K562 (cell line): Measurements from ENCODE around the gene RPL29. TPM values are rescaled to one million over a fixed set of nuclear protein-coding genes. Genes with fewer than 3 reads are reported as not detected.

Experiments
- ATAC-seq: fragments of 200-7000 bp; cut with Tn5 transposase; 3 replicates; pipeline ENCODE4 v1.9.1; 2020; ENCODE audit warnings: moderate library complexity
- BruUV-seq: library from RNA; stranded (reverse); fragments of 400-500 nt; replicated peaks from 2 replicates; lab custom pipeline; 2021; lab: Mats Ljungman, UMichigan
- CTCF ChIA-PET: fragments of 300-600 bp; formaldehyde crosslinking; extraction: SDS; loops from one replicate; lab custom pipeline; 2021; ENCODE audit warnings: low intra/inter-chr PET ratio; lab: Yijun Ruan, JAX
- POLR2A ChIA-PET: fragments of 300-600, 350-650 bp; sonication (Branson Sonifier 250); formaldehyde crosslinking; extraction: SDS; loops from one replicate; lab custom pipeline; 2021; ENCODE audit warnings: antibody characterized with exemption, inconsistent platforms; lab: Yijun Ruan, JAX
- DNase-seq, 4 experiments: peaks; one replicate each; pipeline versions ENCODE4 v3.0.0 to v3.0.0-alpha.2; 2011 to 2018; ENCODE audit warnings: low spot score in 3 of 4, mixed read lengths in 3 of 4; ENCODE audit errors: extremely low read depth in 1 of 4
- FAIRE-seq: peaks from 2 replicates; lab custom pipeline; 2011; peaks lifted over from hg19 to GRCh38; lab: Jason Lieb, UNC
- H2AFZ ChIP-seq: 2 replicates; pipeline ENCODE4 v1.6.0; 2011; ENCODE audit warnings: low read depth, low read length, control low read depth, inconsistent platforms
- H3K27ac ChIP-seq: fragments of 200-600 bp; 3 replicates; pipeline ENCODE4 v1.8.0; 2011; ENCODE audit warnings: low read depth, mild to moderate bottlenecking, control low read depth, inconsistent platforms, low read length, moderate library complexity, mixed read lengths; ENCODE audit errors: extremely low read depth
- H3K27me3 ChIP-seq, 2 experiments: fragments of 300-600 bp in 1 of 2; 2 replicates in 1 of 2; 3 replicates in 1 of 2; pipeline versions ENCODE4 v1.6.0 to v1.8.0; 2011; ENCODE audit warnings: inconsistent platforms in 2 of 2, low read length in 2 of 2, mild to moderate bottlenecking in 1 of 2, mixed read lengths in 1 of 2, moderate library complexity in 1 of 2; ENCODE audit not compliant: control insufficient read depth in 2 of 2, insufficient read depth in 2 of 2
- H3K36me3 ChIP-seq: fragments of 300-600 bp; 3 replicates; pipeline ENCODE4 v1.8.0; 2011; ENCODE audit warnings: mild to moderate bottlenecking, low read length, inconsistent platforms; ENCODE audit not compliant: control insufficient read depth, insufficient read depth
- H3K4me1 ChIP-seq, 2 experiments: fragments of 200-600 bp in 1 of 2; replicated peaks in 1 of 2; 2 replicates in 1 of 2; 3 replicates in 1 of 2; pipeline versions ENCODE4 v1.5.1 to v1.8.0; 2011; ENCODE audit warnings: inconsistent platforms in 2 of 2, low read length in 2 of 2, mild to moderate bottlenecking in 1 of 2, mixed read lengths in 1 of 2, moderate library complexity in 1 of 2; ENCODE audit not compliant: control insufficient read depth in 2 of 2, insufficient read depth in 2 of 2
- H3K4me2 ChIP-seq: 2 replicates; pipeline ENCODE4 v1.6.1; 2011; ENCODE audit warnings: low read length, control low read depth, inconsistent platforms, mixed read lengths; ENCODE audit not compliant: insufficient read depth
- H3K4me3 ChIP-seq: fragments of 200-600 bp; sonication (generic), shearing (Covaris generic); 2 replicates; pipeline ENCODE4 v1.5.1; 2016; ENCODE audit warnings: control low read depth, inconsistent platforms
- H3K79me2 ChIP-seq: fragments of 200-600 bp; 3 replicates; pipeline ENCODE4 v1.8.0; 2011; ENCODE audit warnings: low read length, inconsistent platforms; ENCODE audit not compliant: control insufficient read depth, insufficient read depth
- H3K9ac ChIP-seq, 2 experiments: 2 replicates each; pipeline versions ENCODE4 v1.6.0 to v1.6.1; 2011; ENCODE audit warnings: low read depth in 2 of 2, low read length in 2 of 2, control low read depth in 1 of 2, inconsistent platforms in 1 of 2, mild to moderate bottlenecking in 1 of 2, mixed read lengths in 1 of 2; ENCODE audit not compliant: insufficient read depth in 1 of 2
- H3K9me1 ChIP-seq: one replicate; pipeline ENCODE4 v1.6.0; 2011; ENCODE audit warnings: inconsistent platforms, mild to moderate bottlenecking, low read length, moderate library complexity; ENCODE audit not compliant: control insufficient read depth, insufficient read depth
- H3K9me3 ChIP-seq: replicated peaks from 2 replicates; pipeline ENCODE4 v1.5.1; 2011; ENCODE audit warnings: low read depth, low read length, inconsistent platforms; ENCODE audit not compliant: control insufficient read depth, insufficient read depth
- H4K20me1 ChIP-seq: replicated peaks from 2 replicates; pipeline ENCODE4 v1.6.1; 2011; ENCODE audit warnings: low read length, inconsistent platforms, mixed read lengths; ENCODE audit not compliant: control insufficient read depth, insufficient read depth
- ARID2 ChIP-seq: fragments of 450-650 bp; IDR thresholded peaks from 2 replicates; pipeline ENCODE4 v1.6.1; 2017; ENCODE audit warnings: antibody characterized with exemption, mild to moderate bottlenecking
- CAMTA2 ChIP-seq: fragments of 250-450 bp; sonication (Bioruptor Pico); conservative IDR thresholded peaks from 2 replicates; pipeline ENCODE4 v1.5.1; 2022
- CBX8 ChIP-seq: fragments of 200-600 bp; sonication (generic); IDR thresholded peaks from 2 replicates; pipeline ENCODE4 v1.6.1; 2012; ENCODE audit warnings: borderline replicate concordance, mixed run types, low read depth, mild to moderate bottlenecking, moderate library complexity, mixed read lengths, low read length, control low read depth, inconsistent platforms; ENCODE audit not compliant: poor library complexity, severe bottlenecking; ENCODE audit errors: extremely low read depth
- CEBPG ChIP-seq, 3 experiments: fragments of 200-800 bp in 1 of 3; sonication (Bioruptor generic) in 1 of 3; sonication (generic) in 1 of 3; formaldehyde crosslinking in 1 of 3; IDR thresholded peaks in 2 of 3; conservative IDR thresholded peaks in 1 of 3; 2 replicates each; pipeline versions ENCODE4 v1.6.1 to v1.8.0; 2016 to 2022; ENCODE audit warnings: missing compliant biosample characterization in 2 of 3, missing genetic modification characterization in 2 of 3, mild to moderate bottlenecking in 1 of 3, missing genetic modification reagents in 1 of 3
- CHD4 ChIP-seq: fragments of 200-600 bp; sonication (generic); IDR thresholded peaks from 3 replicates; pipeline ENCODE4 v1.6.1; 2012; ENCODE audit warnings: low read depth, mild to moderate bottlenecking, mixed read lengths, low read length, inconsistent platforms; ENCODE audit not compliant: insufficient read depth, insufficient replicate concordance, poor library complexity, severe bottlenecking
- FOSL1 ChIP-seq: fragments of 200-800 bp; sonication (Bioruptor generic); conservative IDR thresholded peaks from 2 replicates; pipeline ENCODE4 v1.6.1; 2016; ENCODE audit warnings: missing genetic modification characterization, missing compliant biosample characterization
- FOXJ2 ChIP-seq: fragments of 200-800 bp; sonication (Bioruptor generic); IDR thresholded peaks from 2 replicates; pipeline ENCODE4 v1.6.1; 2016; ENCODE audit warnings: missing genetic modification characterization, missing compliant biosample characterization
- HNRNPH1 ChIP-seq: fragments of 200-400 bp; formaldehyde crosslinking; optimal IDR thresholded peaks from 2 replicates; pipeline ENCODE3; 2017; ENCODE audit warnings: low read depth, mild to moderate bottlenecking, low read length, moderate library complexity
- MAFK ChIP-seq: IDR thresholded peaks from 2 replicates; pipeline ENCODE4 v1.6.1; 2011; ENCODE audit warnings: low read length, improper control_type of control experiment
- MCM2 ChIP-seq: fragments of 450-650 bp; IDR thresholded peaks from 2 replicates; pipeline ENCODE4 v1.6.1; 2017; ENCODE audit warnings: low read depth, mild to moderate bottlenecking
- MLLT1 ChIP-seq, 2 experiments: fragments of 450-650 bp; IDR thresholded peaks; 2 replicates each; pipeline ENCODE4 v1.6.1; 2016
- NR2C1 ChIP-seq, 2 experiments: fragments of 450-650 bp; IDR thresholded peaks; 2 replicates each; pipeline ENCODE4 v1.6.1; 2017; ENCODE audit warnings: mild to moderate bottlenecking in 2 of 2, antibody characterized with exemption in 1 of 2, inconsistent platforms in 1 of 2, missing compliant biosample characterization in 1 of 2, missing genetic modification characterization in 1 of 2
- THRA ChIP-seq: fragments of 450-650 bp; IDR thresholded peaks from 2 replicates; pipeline ENCODE4 v1.6.1; 2017; ENCODE audit warnings: mild to moderate bottlenecking, moderate library complexity
- ZNF57 ChIP-seq: fragments of 450-650 bp; formaldehyde crosslinking; IDR thresholded peaks from 2 replicates; pipeline ENCODE4 v1.4.0; 2020; ENCODE audit warnings: mild to moderate bottlenecking, moderate library complexity
- ZNF766 ChIP-seq: fragments of 200-800 bp; sonication (Bioruptor generic); conservative IDR thresholded peaks from 2 replicates; pipeline ENCODE4 v1.6.1; 2016; ENCODE audit warnings: missing genetic modification characterization, missing compliant biosample characterization
- WGBS: fragments of 100-300 bp; shearing (Covaris generic); methylation state at CpG from one replicate; pipeline ENCODE4 v1.1.6; 2016; ENCODE audit warnings: low coverage, mixed read lengths; ENCODE audit not compliant: insufficient coverage; ENCODE audit errors: missing lambda C conversion rate; 5-methylcytosine and 5-hydroxymethylcytosine counted together
- in situ Hi-C: fragments of 300-500 bp; cut with MboI; formaldehyde crosslinking; loops from 4 replicates; pipeline ENCODE4 v1.15.0; 2018; ENCODE audit warnings: inconsistent platforms, mixed read lengths
- intact Hi-C: fragments of 100-400 bp; cut with micrococcal nuclease; formaldehyde crosslinking; loops from 2 replicates; pipeline ENCODE4 v1.14.2; 2022
- polyA plus RNA-seq, 8 experiments: library from polyadenylated mRNA; depleted of rRNA in 4 of 8; stranded (reverse) in 5 of 8; unstranded in 3 of 8; fragments of >200 nt; fragmentation: Nextera tagmentation in 2 of 8; fragmentation: Illumina TruSeq in 1 of 8; extraction: Ambion mirVana in 2 of 8; extraction: Trizol in 1 of 8; gene quantifications; 2 replicates each; pipeline versions ENCODE4 v1.2.1 to v1.2.3, GENCODE V29; 2011 to 2014; ENCODE audit warnings: inconsistent platforms in 1 of 8, missing spikeins in 1 of 8
- total RNA-seq, 7 experiments: library from RNA; depleted of rRNA in 6 of 7; stranded (reverse); fragments of >200 nt in 6 of 7; fragmentation: Illumina TruSeq in 2 of 7; extraction: Trizol in 2 of 7; gene quantifications; 2 replicates each; pipeline versions ENCODE4 v1.2.1 to v1.2.3, GENCODE V29; 2011 to 2021; ENCODE audit warnings: low replicate concordance in 1 of 7
- TF ChIP-seq, protein P1 (sequence below): fragments of 250-450 bp; sonication (Bioruptor Pico); IDR thresholded peaks from 2 replicates; pipeline ENCODE4 v1.8.0; 2022; ENCODE audit warnings: moderate library complexity, mild to moderate bottlenecking, inconsistent platforms

Gene RPL29
- total and polyA plus RNA-seq, 9 of the 15 experiments (the other 6 are each of a cell fraction or from before 2014, with no cell fraction given), result 568 to 1,475 (median 1,104) TPM

GRCh38 chr3:51964521-51964920, 31.2 kb downstream of the RPL29 start (continued):
- TF ChIP-seq, protein P1, sequence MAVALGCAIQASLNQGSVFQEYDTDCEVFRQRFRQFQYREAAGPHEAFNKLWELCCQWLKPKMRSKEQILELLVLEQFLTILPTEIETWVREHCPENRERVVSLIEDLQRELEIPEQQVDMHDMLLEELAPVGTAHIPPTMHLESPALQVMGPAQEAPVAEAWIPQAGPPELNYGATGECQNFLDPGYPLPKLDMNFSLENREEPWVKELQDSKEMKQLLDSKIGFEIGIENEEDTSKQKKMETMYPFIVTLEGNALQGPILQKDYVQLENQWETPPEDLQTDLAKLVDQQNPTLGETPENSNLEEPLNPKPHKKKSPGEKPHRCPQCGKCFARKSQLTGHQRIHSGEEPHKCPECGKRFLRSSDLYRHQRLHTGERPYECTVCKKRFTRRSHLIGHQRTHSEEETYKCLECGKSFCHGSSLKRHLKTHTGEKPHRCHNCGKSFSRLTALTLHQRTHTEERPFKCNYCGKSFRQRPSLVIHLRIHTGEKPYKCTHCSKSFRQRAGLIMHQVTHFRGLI, result no peak
- TF ChIP-seq ZNF57 (CRISPR knock-in tag), result no peak

- H3K9me3 ChIP-seq, result no peaks in the 10 kb centered on the region
- no TSS peak for BruUV-seq
- H2AFZ ChIP-seq, result no peak overlapping the region
- H4K20me1 ChIP-seq, result 0 out of 2 replicates have a peak, but pooled peaks cover 6% of the 10 kb centered on the region
- no peak overlapping the region for H3K4me3 ChIP-seq
- no peak overlapping the region for H3K9ac ChIP-seq
- no peak overlapping the region for H3K27ac ChIP-seq
- H3K79me2 ChIP-seq, result no peaks in the 10 kb centered on the region; the same call in 2 of the 3 replicates
- DNase-seq (no peak), FAIRE-seq (no peak), ATAC-seq (no peak)
- H3K4me2 ChIP-seq, result no peak overlapping the region
- peaks cover 6% of the 10 kb centered on the region; the same call in 1 of the 3 replicates for H3K36me3 ChIP-seq
- H3K9me1 ChIP-seq, result peaks cover 3% of the 10 kb centered on the region
- POLR2A ChIA-PET, result interaction anchor here (1.1 to 1.9 kb wide), 2 partner anchors 15 to 21 kb away, joined by 3 to 6 read pairs; no protein-coding TSS in a partner anchor
- in situ Hi-C loops (no loop called here), intact Hi-C loops (no loop called here)
- peaks cover 0 to 45% of the 10 kb centered on the region in 2 experiments; a peak in 3 of 5 replicates for H3K4me1 ChIP-seq
- WGBS, result 33% methylated on average over 4 of the region's 12 CpGs
- peaks cover 0 to 17% of the 10 kb centered on the region in 2 experiments; a peak in 2 of 5 replicates for H3K27me3 ChIP-seq
- CTCF ChIA-PET, result no interaction called here
- TF ChIP-seq CHD4, result no peak
- no peak for TF ChIP-seq ZNF766 (CRISPR knock-in tag)
- no peak for TF ChIP-seq THRA
- TF ChIP-seq CBX8, result no peak
- TF ChIP-seq CAMTA2 (CRISPR knock-in tag), result no peak
- no peak for TF ChIP-seq MAFK
- no peak for TF ChIP-seq MCM2
- TF ChIP-seq CEBPG (CRISPR knock-in tag; IDR thresholded peaks at IDR 0.05), result no peak
- no peak for TF ChIP-seq CEBPG (tag; conservative IDR thresholded peaks at IDR 0.05 in 1 of 2, IDR thresholded peaks at IDR 0.05 in 1 of 2)
- no peak for TF ChIP-seq FOSL1 (tag)
- TF ChIP-seq HNRNPH1, result no peak
- TF ChIP-seq FOXJ2 (tag), result no peak
- no peak for TF ChIP-seq ARID2
- no peak for TF ChIP-seq MLLT1 (IDR thresholded peaks at IDR 0.05)
- TF ChIP-seq NR2C1 (IDR thresholded peaks at IDR 0.05), result no peak
- no peak for TF ChIP-seq NR2C1 (tag; IDR thresholded peaks at IDR 0.05)
Observed at GRCh38 chr3:51963951-51964451, 31.7 kb downstream of the RPL29 start.
